ENCODE results near the gene NMT1.

DNA sequence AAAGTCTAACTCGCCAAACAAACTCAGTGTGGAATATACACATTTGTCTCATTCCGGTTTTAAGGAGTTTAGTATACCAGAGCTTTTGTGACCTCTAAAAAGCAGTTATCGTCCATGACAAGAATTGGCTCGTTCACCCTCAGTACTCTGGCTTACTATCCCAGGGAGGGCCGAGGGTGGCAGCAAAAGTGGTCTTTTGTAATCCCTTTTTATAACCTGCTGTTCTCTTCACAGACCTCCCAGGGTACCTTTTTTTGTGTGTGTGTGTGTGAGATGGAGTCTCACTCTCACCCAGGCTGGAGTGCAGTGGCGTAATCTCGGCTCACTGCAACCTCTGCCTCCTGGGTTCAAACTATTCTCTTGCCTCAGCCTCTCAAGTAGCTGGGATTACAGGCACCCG lies 8.9 kb downstream of the NMT1 start:
- TF ChIP-seq, protein P1, sequence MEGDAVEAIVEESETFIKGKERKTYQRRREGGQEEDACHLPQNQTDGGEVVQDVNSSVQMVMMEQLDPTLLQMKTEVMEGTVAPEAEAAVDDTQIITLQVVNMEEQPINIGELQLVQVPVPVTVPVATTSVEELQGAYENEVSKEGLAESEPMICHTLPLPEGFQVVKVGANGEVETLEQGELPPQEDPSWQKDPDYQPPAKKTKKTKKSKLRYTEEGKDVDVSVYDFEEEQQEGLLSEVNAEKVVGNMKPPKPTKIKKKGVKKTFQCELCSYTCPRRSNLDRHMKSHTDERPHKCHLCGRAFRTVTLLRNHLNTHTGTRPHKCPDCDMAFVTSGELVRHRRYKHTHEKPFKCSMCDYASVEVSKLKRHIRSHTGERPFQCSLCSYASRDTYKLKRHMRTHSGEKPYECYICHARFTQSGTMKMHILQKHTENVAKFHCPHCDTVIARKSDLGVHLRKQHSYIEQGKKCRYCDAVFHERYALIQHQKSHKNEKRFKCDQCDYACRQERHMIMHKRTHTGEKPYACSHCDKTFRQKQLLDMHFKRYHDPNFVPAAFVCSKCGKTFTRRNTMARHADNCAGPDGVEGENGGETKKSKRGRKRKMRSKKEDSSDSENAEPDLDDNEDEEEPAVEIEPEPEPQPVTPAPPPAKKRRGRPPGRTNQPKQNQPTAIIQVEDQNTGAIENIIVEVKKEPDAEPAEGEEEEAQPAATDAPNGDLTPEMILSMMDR (IDR thresholded peaks at IDR 0.05 in 4 of 5, conservative IDR thresholded peaks at IDR 0.05 in 1 of 5), result no peak
- TF ChIP-seq POLR2A (IDR thresholded peaks at IDR 0.05), result no peak

Measured in gastrocnemius medialis (tissue), 4 donors.